ENCODE data around the gene AK8. TPM values are rescaled to one million over a fixed set of nuclear protein-coding genes. Genes with fewer than 3 reads are reported as not detected.

The AK8 gene
- total and polyA plus RNA-seq, 2 donors from 2014 or later, result 6.2 to 6.3 TPM

DNA sequence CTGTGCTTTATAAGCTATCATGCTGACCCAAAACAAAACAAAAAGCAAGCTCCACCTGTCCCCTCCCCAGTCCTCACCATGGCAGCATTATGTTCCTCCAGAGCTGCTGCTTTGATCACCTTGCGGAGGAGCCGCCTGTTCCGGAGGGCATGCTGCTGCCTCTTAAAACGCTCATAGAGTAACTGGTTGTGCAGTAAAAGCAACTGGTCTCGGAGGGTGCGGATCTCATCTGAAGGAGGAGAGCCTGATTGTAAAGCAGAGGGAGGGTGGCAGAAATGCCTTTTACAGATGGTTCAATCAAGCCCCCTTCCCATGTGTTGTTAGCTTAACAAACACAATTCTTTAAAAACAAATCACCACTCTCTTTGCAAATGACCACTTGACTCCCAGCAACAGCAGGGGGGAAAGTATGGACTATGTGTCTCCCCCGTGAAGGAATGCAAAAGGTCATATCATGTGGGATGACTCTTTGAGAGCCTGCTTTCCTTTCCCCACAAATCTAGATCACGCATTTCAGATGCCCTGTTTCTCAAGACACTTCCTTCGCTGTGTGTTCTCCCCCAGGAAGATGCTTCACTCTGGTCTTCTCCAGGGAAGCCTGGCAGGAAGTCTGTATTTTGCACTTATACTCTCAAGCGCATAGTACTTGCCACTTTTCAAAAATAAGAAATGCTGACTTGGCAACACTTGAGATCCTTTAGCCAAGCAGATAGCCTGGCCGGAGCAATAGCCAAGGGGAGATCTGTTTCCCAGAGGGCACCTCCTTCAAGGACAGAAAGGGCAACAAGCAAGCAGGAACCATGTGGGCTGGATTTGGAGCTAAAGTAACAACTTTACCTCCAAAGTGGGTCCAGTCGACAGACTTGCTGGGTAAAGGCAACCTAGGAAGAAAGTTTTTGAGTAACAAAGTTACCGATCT lies 25.7 kb upstream of the AK8 start:
- TF ChIP-seq, protein P1, sequence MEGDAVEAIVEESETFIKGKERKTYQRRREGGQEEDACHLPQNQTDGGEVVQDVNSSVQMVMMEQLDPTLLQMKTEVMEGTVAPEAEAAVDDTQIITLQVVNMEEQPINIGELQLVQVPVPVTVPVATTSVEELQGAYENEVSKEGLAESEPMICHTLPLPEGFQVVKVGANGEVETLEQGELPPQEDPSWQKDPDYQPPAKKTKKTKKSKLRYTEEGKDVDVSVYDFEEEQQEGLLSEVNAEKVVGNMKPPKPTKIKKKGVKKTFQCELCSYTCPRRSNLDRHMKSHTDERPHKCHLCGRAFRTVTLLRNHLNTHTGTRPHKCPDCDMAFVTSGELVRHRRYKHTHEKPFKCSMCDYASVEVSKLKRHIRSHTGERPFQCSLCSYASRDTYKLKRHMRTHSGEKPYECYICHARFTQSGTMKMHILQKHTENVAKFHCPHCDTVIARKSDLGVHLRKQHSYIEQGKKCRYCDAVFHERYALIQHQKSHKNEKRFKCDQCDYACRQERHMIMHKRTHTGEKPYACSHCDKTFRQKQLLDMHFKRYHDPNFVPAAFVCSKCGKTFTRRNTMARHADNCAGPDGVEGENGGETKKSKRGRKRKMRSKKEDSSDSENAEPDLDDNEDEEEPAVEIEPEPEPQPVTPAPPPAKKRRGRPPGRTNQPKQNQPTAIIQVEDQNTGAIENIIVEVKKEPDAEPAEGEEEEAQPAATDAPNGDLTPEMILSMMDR (IDR thresholded peaks at IDR 0.05; ENCODE audit: borderline replicate concordance, extremely low read depth, insufficient read depth), result no peak

DNA sequence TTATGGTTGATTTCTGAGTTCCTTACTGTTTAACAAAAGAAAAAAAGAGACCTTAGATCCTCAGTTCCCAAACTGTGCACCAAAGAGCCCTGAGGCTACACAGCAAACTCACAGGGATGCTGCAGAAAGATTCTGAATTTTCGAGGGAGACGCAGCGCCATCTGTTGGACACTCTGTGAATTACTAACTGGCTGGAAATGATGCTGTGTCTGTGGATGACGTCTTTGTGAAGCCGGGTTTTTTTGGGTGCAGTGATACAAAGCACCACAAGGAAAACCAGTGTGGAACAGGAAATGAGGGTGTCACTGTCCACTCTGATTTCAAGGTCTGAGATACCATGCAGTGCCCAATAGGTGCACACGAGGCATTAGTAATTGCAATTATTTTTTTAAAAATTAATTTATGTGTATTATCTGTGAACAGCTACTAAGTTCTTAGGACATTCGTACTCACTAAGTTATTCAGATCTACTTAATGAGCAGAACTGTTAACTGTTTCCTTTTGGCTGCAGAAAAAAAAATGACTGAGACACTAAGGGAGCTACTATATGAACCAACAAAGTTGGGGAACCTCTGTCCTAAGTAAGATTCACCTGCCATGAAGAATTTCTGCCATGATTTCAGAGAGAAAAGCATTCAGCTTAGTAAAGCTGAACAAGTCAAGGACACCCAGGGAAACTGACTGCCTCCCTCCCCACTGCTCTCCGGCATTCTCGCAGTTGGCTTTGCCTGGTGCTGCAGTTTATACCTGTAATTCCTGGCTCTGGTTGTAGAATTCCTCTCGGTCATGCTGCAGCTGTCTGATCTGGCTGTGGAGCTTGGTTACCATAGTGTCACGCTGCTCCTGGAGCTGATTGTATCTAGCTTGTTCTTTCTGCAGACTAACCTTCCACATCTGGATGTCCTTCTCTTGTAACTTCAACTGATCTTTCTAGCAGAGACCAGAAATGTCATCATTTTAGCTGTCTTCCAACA lies 24.1 kb upstream of the AK8 start:
- Histone ChIP-seq H3K9ac (ENCODE audit: low read length in 3 of 3) (no peak overlapping the region), H3K27ac (ENCODE audit: low read depth in 2 of 2, low read length in 2 of 2) (no peak overlapping the region), H3K27me3 (ENCODE audit: control insufficient read depth, insufficient read depth, low read length) (no peaks in the 10 kb centered on the region), H3K36me3 (ENCODE audit: control insufficient read depth in 2 of 3, insufficient read depth in 3 of 3, low read length in 3 of 3) (peaks cover 21 to 84% (median 61%) of the 10 kb centered on the region in 3 donors), H3K4me3 (ENCODE audit: low read length in 3 of 3) (no peak overlapping the region), H3K4me1 (ENCODE audit: control insufficient read depth in 2 of 3, insufficient read depth in 2 of 3, low read depth in 1 of 3, low read length in 3 of 3) (no peaks in the 10 kb centered on the region), H3K9me3 (ENCODE audit: control insufficient read depth in 2 of 3, insufficient read depth in 1 of 3, low read length in 3 of 3) (no peaks in the 10 kb centered on the region)
- intact Hi-C loops (cut with DNase I), result no loop called here
- TF ChIP-seq, protein P1 (IDR thresholded peaks at IDR 0.05; ENCODE audit: borderline replicate concordance, extremely low read depth, insufficient read depth), result peak; percentile 83
- DNase-seq (peak in 4 of 5 donors; percentile 77 to 88 (median 82)), FAIRE-seq (no peak)

More for the DNA sequence above, 25.7 kb upstream of the AK8 start:
- H3K4me3 ChIP-seq (ENCODE audit: low read length in 3 of 3), result no peak overlapping the region
- no peak for DNase-seq
- no peak for FAIRE-seq
- intact Hi-C loops (cut with DNase I), result no loop called here
- no peak overlapping the region for H3K9ac ChIP-seq (ENCODE audit: low read length in 3 of 3)
- H3K36me3 ChIP-seq (ENCODE audit: control insufficient read depth in 2 of 3, insufficient read depth in 3 of 3, low read length in 3 of 3), result peaks cover 21 to 73% (median 50%) of the 10 kb centered on the region in 3 donors
- no peak overlapping the region for H3K27ac ChIP-seq (ENCODE audit: low read depth in 2 of 2, low read length in 2 of 2)
- no peaks in the 10 kb centered on the region for H3K4me1 ChIP-seq (ENCODE audit: control insufficient read depth in 2 of 3, insufficient read depth in 2 of 3, low read depth in 1 of 3, low read length in 3 of 3)
- H3K27me3 ChIP-seq (ENCODE audit: control insufficient read depth, insufficient read depth, low read length), result no peaks in the 10 kb centered on the region
- no peaks in the 10 kb centered on the region for H3K9me3 ChIP-seq (ENCODE audit: control insufficient read depth in 2 of 3, insufficient read depth in 1 of 3, low read length in 3 of 3)

- FAIRE-seq (no peak), DNase-seq (no peak)
- no peaks in the 10 kb centered on the region for H3K4me1 ChIP-seq (ENCODE audit: control insufficient read depth in 2 of 3, insufficient read depth in 2 of 3, low read depth in 1 of 3, low read length in 3 of 3)
- no peaks in the 10 kb centered on the region for H3K27me3 ChIP-seq (ENCODE audit: control insufficient read depth, insufficient read depth, low read length)
- H3K36me3 ChIP-seq (ENCODE audit: control insufficient read depth in 2 of 3, insufficient read depth in 3 of 3, low read length in 3 of 3), result peaks cover 24 to 74% (median 60%) of the 10 kb centered on the region in 3 donors
- intact Hi-C loops (cut with DNase I), result no loop called here
- no peak overlapping the region for H3K9ac ChIP-seq (ENCODE audit: low read length in 3 of 3)
- H3K4me3 ChIP-seq (ENCODE audit: low read length in 3 of 3), result no peak overlapping the region
- TF ChIP-seq, protein P1 (IDR thresholded peaks at IDR 0.05; ENCODE audit: borderline replicate concordance, extremely low read depth, insufficient read depth), result no peak
- no peaks in the 10 kb centered on the region for H3K9me3 ChIP-seq (ENCODE audit: control insufficient read depth in 2 of 3, insufficient read depth in 1 of 3, low read length in 3 of 3)
- H3K27ac ChIP-seq (ENCODE audit: low read depth in 2 of 2, low read length in 2 of 2), result no peak overlapping the region
Observed at GRCh38 chr9:132898051-132898450, 20.0 kb upstream of the AK8 start.
